Choroid plexus epithelial cell (primary cell): Measurements from ENCODE around the gene C1orf94.

Experiments used
- DNase-seq: peaks from one replicate; pipeline ENCODE4 v3.0.0-alpha.2; 2010; ENCODE audit warnings: low read depth
- H3K4me3 ChIP-seq: 2 replicates; pipeline ENCODE4 v1.5.1; 2011; ENCODE audit warnings: low read depth, mild to moderate bottlenecking, control low read depth, low read length, moderate library complexity
- CTCF ChIP-seq: conservative IDR thresholded peaks from 2 replicates; pipeline ENCODE4 v1.5.1; 2011; ENCODE audit warnings: low read depth, mild to moderate bottlenecking, control low read depth, inconsistent platforms, low read length, moderate library complexity

The C1orf94 gene

GRCh38 chr1:34153246-34153645, 23.5 kb upstream of the C1orf94 start:
- H3K4me3 ChIP-seq, result no peak overlapping the region
- TF ChIP-seq CTCF, result no peak
- DNase-seq, result no peak

- no peak overlapping the region for H3K4me3 ChIP-seq
- DNase-seq, result no peak
- TF ChIP-seq CTCF, result no peak
Observed at GRCh38 chr1:34155860-34156259, 20.8 kb upstream of the C1orf94 start.

- no peak overlapping the region for H3K4me3 ChIP-seq
- no peak for TF ChIP-seq CTCF
- no peak for DNase-seq
Observed at GRCh38 chr1:34156739-34157138, 20.0 kb upstream of the C1orf94 start.

- DNase-seq, result peak; percentile 69
- peak; percentile 62 for TF ChIP-seq CTCF
- H3K4me3 ChIP-seq, result no peak overlapping the region
Observed at GRCh38 chr1:34162852-34163766, 13.6 kb upstream of the C1orf94 start.

- DNase-seq, result no peak
- H3K4me3 ChIP-seq, result no peak overlapping the region
- no peak for TF ChIP-seq CTCF
Observed at GRCh38 chr1:34163792-34164731, 12.6 kb upstream of the C1orf94 start.

GRCh38 chr1:34164771-34165391, 11.8 kb upstream of the C1orf94 start, which contains the start of gene CSMD2:
TSS of gene CSMD2 (minus strand) at chr1:34165230. CDS start at chr1:34165097, 133 bp downstream.
- no peak for TF ChIP-seq CTCF
- peak within 1 kb of the TSS; percentile 26 for H3K4me3 ChIP-seq
- peak; percentile 31 for DNase-seq
